IPS-NIHi7 (cell line): ENCODE results near the gene GPR153.
A peak's percentile ranks its signal among the peaks of the same experiment; 100 is the strongest.

Experiments
- DNase-seq: peaks from one replicate; pipeline ENCODE4 v3.0.0; 2012; ENCODE audit warnings: mixed read lengths; ENCODE audit errors: extremely low spot score

The GPR153 gene

GRCh38 chr1:6287029-6287428 lies 26.1 kb upstream of the GPR153 start:
- DNase-seq = no peak

- DNase-seq = no peak
Observed at GRCh38 chr1:6286266-6286665, 25.4 kb upstream of the GPR153 start.

GRCh38 chr1:6285336-6285735 lies 24.4 kb upstream of the GPR153 start:
- no peak for DNase-seq

- DNase-seq = no peak
Observed at GRCh38 chr1:6282577-6283270, 21.8 kb upstream of the GPR153 start.

GRCh38 chr1:6281511-6282402 lies 20.9 kb upstream of the GPR153 start:
- no peak for DNase-seq

GRCh38 chr1:6280761-6281451 lies 20.0 kb upstream of the GPR153 start:
- peak; percentile 89 for DNase-seq

- no peak for DNase-seq
Observed at GRCh38 chr1:6279613-6280383, 18.9 kb upstream of the GPR153 start.

GRCh38 chr1:6279066-6279465 lies 18.2 kb upstream of the GPR153 start:
- no peak for DNase-seq

- DNase-seq = no peak
Observed at GRCh38 chr1:6278263-6278662, 17.4 kb upstream of the GPR153 start.

- DNase-seq = no peak
Observed at GRCh38 chr1:6276811-6277555, 16.1 kb upstream of the GPR153 start.

GRCh38 chr1:6275826-6276782 lies 15.2 kb upstream of the GPR153 start:
- peak; percentile 41 for DNase-seq

- DNase-seq = no peak
Observed at GRCh38 chr1:6274622-6275139, 13.8 kb upstream of the GPR153 start.

- DNase-seq = no peak
Observed at GRCh38 chr1:6274102-6274501, 13.2 kb upstream of the GPR153 start.

GRCh38 chr1:6273380-6273891 lies 12.5 kb upstream of the GPR153 start:
- peak; percentile 69 for DNase-seq

GRCh38 chr1:6272868-6273267 lies 12.0 kb upstream of the GPR153 start:
- peak; percentile 50 for DNase-seq

- DNase-seq = no peak
Observed at GRCh38 chr1:6272452-6272851, 11.6 kb upstream of the GPR153 start.

- no peak for DNase-seq
Observed at GRCh38 chr1:6271554-6271953, 10.7 kb upstream of the GPR153 start.

GRCh38 chr1:6271006-6271405 lies 10.1 kb upstream of the GPR153 start:
- no peak for DNase-seq

GRCh38 chr1:6270401-6270800 lies 9.5 kb upstream of the GPR153 start:
- no peak for DNase-seq
